22Rv1 (cell line): ENCODE results near the gene EIF4EBP2.

Source experiments
- CTCF ChIP-seq: fragments of 450-650 bp; IDR thresholded peaks from 2 replicates; pipeline ENCODE4 v1.5.1; 2017; ENCODE audit warnings: mild to moderate bottlenecking
- ZFX ChIP-seq: fragments of 450-650 bp; IDR thresholded peaks from 2 replicates; pipeline ENCODE4 v1.6.1; 2017; ENCODE audit warnings: antibody characterized with exemption, borderline replicate concordance

- no peak for TF ChIP-seq CTCF
- TF ChIP-seq ZFX: no peak
Observed at GRCh38 chr10:70455213-70455630, 51.3 kb downstream of the EIF4EBP2 start.
